SK-N-SH treated with all-trans-retinoic acid at 6 μM for 48 hours (cell line): ENCODE measurements around the gene KCNQ5.

ENCODE experiments used
- TCF4 ChIP-seq: fragments of 250-450 bp; sonication (Bioruptor Pico); IDR thresholded peaks from 2 replicates; pipeline ENCODE4 v1.8.0; 2021; ENCODE audit warnings: mild to moderate bottlenecking, moderate library complexity, borderline replicate concordance
- TOX ChIP-seq: fragments of 250-450 bp; sonication (Bioruptor Pico); IDR thresholded peaks from 2 replicates; pipeline ENCODE4 v1.8.0; 2021; ENCODE audit warnings: mild to moderate bottlenecking, moderate library complexity, borderline replicate concordance
- ZNF565 ChIP-seq: fragments of 450-650 bp; formaldehyde crosslinking; conservative IDR thresholded peaks from 2 replicates; pipeline ENCODE4 v1.5.0; 2020; ENCODE audit warnings: low read depth, mild to moderate bottlenecking, moderate library complexity
- TF ChIP-seq, protein P1 (sequence below): fragments of 250-450 bp; sonication (Bioruptor Pico); IDR thresholded peaks from 2 replicates; pipeline ENCODE4 v1.5.1; 2021; ENCODE audit warnings: mild to moderate bottlenecking, moderate library complexity

DNA sequence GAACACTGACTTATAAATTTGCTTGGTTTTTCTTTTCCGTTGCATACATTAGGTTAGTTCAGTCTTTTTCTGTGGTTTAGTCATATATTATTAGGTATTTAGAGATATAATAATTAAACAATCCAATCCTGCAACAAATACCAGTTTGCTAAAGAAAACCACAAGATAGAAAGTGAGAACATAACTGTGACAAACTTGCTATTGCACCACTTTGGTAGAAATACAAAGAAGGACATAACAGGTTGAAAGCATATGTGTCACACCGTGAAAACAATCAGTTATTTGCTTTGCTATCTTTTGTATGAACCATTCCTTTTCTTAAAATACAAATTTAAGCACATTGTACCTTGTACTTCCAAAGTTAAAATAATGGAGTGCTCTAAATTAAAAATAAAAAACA lies 42.0 kb upstream of the KCNQ5 start:
- TF ChIP-seq, protein P1, sequence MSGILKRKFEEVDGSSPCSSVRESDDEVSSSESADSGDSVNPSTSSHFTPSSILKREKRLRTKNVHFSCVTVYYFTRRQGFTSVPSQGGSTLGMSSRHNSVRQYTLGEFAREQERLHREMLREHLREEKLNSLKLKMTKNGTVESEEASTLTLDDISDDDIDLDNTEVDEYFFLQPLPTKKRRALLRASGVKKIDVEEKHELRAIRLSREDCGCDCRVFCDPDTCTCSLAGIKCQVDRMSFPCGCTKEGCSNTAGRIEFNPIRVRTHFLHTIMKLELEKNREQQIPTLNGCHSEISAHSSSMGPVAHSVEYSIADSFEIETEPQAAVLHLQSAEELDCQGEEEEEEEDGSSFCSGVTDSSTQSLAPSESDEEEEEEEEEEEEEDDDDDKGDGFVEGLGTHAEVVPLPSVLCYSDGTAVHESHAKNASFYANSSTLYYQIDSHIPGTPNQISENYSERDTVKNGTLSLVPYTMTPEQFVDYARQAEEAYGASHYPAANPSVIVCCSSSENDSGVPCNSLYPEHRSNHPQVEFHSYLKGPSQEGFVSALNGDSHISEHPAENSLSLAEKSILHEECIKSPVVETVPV, result no peak
- TF ChIP-seq TOX (CRISPR knock-in tag), result no peak
- TF ChIP-seq ZNF565 (CRISPR knock-in tag), result no peak
- no peak for TF ChIP-seq TCF4 (CRISPR knock-in tag)
